ENCODE data around the gene XYLT2.

DNA sequence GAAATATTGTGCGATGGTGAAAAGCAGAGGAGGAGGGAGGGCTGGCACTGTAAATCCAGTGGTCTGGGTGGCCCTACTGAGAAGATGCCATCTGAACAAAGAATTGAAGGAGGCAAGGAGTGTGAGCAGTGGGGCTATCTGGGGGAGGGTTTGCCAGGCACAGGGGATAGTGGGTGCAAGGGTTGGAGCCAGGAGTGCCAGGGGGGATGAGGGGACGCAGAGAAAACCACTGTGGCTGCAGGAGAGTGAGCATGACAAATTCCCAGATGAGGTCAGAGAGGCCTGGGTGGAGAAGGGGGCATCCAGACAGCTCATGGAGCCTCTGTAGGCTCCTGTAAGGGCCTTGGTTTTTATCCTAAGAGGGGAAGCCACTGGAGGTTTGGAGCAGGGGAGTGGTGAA lies 4.8 kb downstream of the XYLT2 start:
- TF ChIP-seq, protein P1, sequence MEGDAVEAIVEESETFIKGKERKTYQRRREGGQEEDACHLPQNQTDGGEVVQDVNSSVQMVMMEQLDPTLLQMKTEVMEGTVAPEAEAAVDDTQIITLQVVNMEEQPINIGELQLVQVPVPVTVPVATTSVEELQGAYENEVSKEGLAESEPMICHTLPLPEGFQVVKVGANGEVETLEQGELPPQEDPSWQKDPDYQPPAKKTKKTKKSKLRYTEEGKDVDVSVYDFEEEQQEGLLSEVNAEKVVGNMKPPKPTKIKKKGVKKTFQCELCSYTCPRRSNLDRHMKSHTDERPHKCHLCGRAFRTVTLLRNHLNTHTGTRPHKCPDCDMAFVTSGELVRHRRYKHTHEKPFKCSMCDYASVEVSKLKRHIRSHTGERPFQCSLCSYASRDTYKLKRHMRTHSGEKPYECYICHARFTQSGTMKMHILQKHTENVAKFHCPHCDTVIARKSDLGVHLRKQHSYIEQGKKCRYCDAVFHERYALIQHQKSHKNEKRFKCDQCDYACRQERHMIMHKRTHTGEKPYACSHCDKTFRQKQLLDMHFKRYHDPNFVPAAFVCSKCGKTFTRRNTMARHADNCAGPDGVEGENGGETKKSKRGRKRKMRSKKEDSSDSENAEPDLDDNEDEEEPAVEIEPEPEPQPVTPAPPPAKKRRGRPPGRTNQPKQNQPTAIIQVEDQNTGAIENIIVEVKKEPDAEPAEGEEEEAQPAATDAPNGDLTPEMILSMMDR (conservative IDR thresholded peaks at IDR 0.05; ENCODE audit: low read length): no peak
- TF ChIP-seq EZH2phosphoT487 (IDR thresholded peaks at IDR 0.05; ENCODE audit: borderline replicate concordance, low read depth, low read length): no peak

Data from OCI-LY7 (cell line).